ENCODE data around the gene LAMA4.

Gene LAMA4

DNA sequence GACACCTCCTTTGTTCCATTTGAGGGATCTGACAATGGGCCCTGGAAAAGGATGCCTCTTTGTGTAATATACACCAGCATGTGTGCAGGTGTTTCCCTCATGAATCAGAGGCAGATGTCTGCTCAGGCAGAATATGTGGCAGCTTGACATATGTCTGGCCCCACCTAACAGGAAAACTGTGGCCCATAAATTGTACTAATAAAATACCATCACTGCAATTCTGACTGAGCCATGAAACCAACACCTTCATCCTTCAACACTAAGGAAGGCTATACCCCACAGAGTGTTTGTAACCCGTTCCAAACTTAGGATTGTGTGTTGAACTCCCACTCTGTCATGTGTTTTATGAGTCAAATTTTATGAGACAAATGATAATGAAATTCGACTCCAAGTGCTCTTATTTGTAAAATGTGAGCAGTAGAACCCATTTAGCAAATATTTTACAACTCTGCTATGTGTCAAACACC is 22.7 kb downstream of the LAMA4 start:
- Histone ChIP-seq H3K36me3 (ENCODE audit: insufficient read depth, low read depth, low read length) (no peaks in the 10 kb centered on the region), H3K9me3 (ENCODE audit: insufficient read depth, low read depth, low read length) (no peaks in the 10 kb centered on the region), H3K27me3 (ENCODE audit: insufficient read depth, low read length) (no peaks in the 10 kb centered on the region), H3K27ac (ENCODE audit: low read length) (no peak overlapping the region), H3K4me1 (ENCODE audit: insufficient read depth, low read length) (peaks cover 3% of the 10 kb centered on the region; the same call in 1 of the 2 replicates), H3K9ac (ENCODE audit: low read depth, low read length) (no peak overlapping the region), H3K4me3 (ENCODE audit: low read length) (no peak overlapping the region)

DNA sequence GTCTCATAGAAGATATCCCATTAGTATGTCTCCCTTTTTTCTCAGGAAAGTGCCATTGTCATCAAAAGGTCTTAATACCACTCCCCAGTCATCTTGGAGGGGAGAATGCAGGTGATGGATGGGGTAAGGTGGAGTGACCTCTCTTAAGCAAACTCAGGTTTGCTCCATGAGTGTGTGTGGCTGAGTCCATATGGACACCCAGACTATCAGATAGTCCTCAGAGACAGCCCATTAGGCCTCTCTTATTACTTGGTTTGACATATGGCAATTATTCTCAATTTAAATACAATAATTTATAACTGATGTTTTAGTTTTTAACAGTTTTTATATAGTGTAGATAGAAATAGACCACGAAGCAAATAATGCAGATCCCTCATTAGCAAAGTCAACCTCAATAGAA is 23.2 kb downstream of the LAMA4 start:
- H3K4me1 ChIP-seq (ENCODE audit: insufficient read depth, low read length) = peaks cover 3% of the 10 kb centered on the region; the same call in 1 of the 2 replicates
- no peaks in the 10 kb centered on the region for H3K36me3 ChIP-seq (ENCODE audit: insufficient read depth, low read depth, low read length)
- no peaks in the 10 kb centered on the region for H3K9me3 ChIP-seq (ENCODE audit: insufficient read depth, low read depth, low read length)
- H3K4me3 ChIP-seq (ENCODE audit: low read length) = no peak overlapping the region
- no peak overlapping the region for H3K27ac ChIP-seq (ENCODE audit: low read length)
- H3K27me3 ChIP-seq (ENCODE audit: insufficient read depth, low read length) = no peaks in the 10 kb centered on the region
- no peak overlapping the region for H3K9ac ChIP-seq (ENCODE audit: low read depth, low read length)

DNA sequence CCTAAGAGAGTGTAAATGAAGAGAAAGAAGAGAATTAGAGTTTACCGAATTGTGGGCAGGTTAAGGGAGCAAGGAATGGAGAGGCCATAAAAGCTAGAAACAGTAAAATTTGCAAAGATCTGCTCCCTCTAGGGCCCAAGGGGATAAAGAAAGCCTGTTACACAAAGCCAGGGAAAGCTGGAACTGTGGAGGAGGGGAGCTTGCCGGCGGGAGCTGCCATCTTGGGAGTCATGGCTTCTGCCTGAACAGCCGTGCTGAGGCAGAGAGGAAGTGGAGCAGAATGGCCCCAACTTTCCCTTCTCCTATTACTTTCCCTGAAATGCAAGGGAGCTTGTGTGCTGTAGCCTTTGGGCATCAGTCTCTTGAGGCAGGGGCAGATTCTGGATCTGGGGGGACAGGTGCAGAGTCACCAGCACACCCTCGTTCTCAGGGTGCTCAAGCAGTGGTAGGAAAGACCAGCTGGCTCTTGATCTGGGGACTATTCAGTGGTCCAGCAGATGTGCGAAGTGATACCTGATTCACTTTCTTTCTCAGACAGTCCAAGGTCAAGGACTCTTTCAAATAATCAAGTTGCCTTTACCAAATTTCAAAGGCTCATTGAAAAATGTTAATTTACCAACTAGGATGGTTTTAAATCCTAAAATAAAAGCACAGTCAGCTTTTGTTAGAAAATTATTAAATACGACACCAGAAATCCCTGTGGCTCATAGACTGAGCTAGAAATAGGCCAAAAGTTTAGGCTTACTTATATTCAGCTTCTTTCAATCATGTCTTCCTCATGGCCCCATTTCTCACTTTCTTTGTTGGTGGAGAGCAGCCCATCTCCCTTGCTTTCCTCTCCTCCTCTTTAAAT is 25.7 kb downstream of the LAMA4 start:
- Histone ChIP-seq H3K27me3 (ENCODE audit: insufficient read depth, low read length) (no peaks in the 10 kb centered on the region), H3K27ac (ENCODE audit: low read length) (no peak overlapping the region), H3K4me3 (ENCODE audit: low read length) (no peak overlapping the region), H3K36me3 (ENCODE audit: insufficient read depth, low read depth, low read length) (no peaks in the 10 kb centered on the region), H3K4me1 (ENCODE audit: insufficient read depth, low read length) (peaks cover 3% of the 10 kb centered on the region; the same call in 1 of the 2 replicates), H3K9ac (ENCODE audit: low read depth, low read length) (no peak overlapping the region), H3K9me3 (ENCODE audit: insufficient read depth, low read depth, low read length) (no peaks in the 10 kb centered on the region)

DNA sequence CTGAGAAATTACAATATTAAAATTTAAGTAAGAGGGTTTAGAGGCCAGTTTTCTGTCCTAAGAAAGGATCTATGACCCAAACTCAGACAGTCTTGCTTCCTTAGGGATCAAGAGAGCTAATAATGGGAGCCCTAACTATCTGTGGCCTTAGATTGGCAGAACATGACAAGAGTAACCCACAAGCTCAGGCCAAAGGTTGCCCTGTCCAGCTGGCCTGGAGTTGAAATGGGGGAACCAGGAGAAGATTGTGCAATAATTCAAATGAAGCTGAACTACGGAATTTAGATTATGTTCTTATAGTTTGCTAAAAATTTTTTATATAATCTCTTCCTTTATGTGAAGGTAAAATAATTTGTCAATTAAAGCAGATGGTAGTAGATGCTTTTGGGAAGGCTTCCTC is 26.4 kb downstream of the LAMA4 start:
- no peak overlapping the region for H3K4me3 ChIP-seq (ENCODE audit: low read length)

DNA sequence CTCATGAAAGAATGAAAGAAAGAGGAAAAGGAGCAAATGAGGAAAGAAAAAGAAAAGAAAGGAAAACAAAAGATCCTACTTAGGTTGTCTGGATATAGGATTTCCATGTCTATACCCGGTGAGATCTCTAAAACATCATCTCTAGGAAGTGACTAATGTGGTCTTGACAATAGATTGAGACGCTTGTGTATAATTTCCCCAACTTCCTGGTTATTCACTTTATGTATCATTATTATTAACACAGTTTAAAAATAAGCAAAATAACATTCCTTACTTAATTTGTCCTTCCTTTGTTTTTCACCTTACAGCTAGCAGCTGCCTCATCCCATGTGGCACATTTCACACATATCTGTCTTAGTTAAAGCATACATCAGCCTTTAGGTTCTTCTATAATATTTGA is 27.0 kb downstream of the LAMA4 start:
- no peaks in the 10 kb centered on the region for H3K9me3 ChIP-seq (ENCODE audit: insufficient read depth, low read depth, low read length)
- H3K27me3 ChIP-seq (ENCODE audit: insufficient read depth, low read length) = no peaks in the 10 kb centered on the region
- peaks cover 3% of the 10 kb centered on the region; the same call in 1 of the 2 replicates for H3K4me1 ChIP-seq (ENCODE audit: insufficient read depth, low read length)

More for the DNA sequence above, 26.4 kb downstream of the LAMA4 start:
- Histone ChIP-seq H3K27ac (ENCODE audit: low read length) (no peak overlapping the region), H3K4me1 (ENCODE audit: insufficient read depth, low read length) (peaks cover 3% of the 10 kb centered on the region; the same call in 1 of the 2 replicates), H3K9ac (ENCODE audit: low read depth, low read length) (no peak overlapping the region), H3K9me3 (ENCODE audit: insufficient read depth, low read depth, low read length) (no peaks in the 10 kb centered on the region), H3K27me3 (ENCODE audit: insufficient read depth, low read length) (no peaks in the 10 kb centered on the region), H3K36me3 (ENCODE audit: insufficient read depth, low read depth, low read length) (no peaks in the 10 kb centered on the region)

DNA sequence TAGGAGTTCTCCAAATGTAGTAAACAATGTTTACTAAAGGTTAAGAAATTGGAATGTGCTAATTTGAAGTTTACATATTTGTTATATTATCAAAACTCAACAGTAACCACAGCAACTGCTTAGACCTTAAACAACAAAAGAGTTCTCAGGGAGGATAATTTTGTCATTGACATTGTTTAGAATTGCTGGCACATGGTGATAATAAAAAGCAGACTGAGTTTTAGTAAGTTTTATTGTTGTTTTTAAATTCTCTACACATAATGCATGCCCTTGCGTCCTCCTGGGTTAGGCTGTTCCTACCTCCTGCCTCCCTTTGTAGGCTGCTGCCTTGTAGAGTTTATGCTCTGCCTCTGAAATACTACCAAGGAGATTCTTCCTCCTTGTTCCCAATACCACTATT is 28.7 kb downstream of the LAMA4 start:
- Histone ChIP-seq H3K36me3 (ENCODE audit: insufficient read depth, low read depth, low read length) (no peaks in the 10 kb centered on the region), H3K27ac (ENCODE audit: low read length) (no peak overlapping the region), H3K27me3 (ENCODE audit: insufficient read depth, low read length) (no peaks in the 10 kb centered on the region), H3K9me3 (ENCODE audit: insufficient read depth, low read depth, low read length) (no peaks in the 10 kb centered on the region), H3K4me1 (ENCODE audit: insufficient read depth, low read length) (peaks cover 7% of the 10 kb centered on the region), H3K4me3 (ENCODE audit: low read length) (no peak overlapping the region), H3K9ac (ENCODE audit: low read depth, low read length) (no peak overlapping the region)

More for the DNA sequence above, 27.0 kb downstream of the LAMA4 start:
- Histone ChIP-seq H3K27ac (ENCODE audit: low read length) (no peak overlapping the region), H3K4me3 (ENCODE audit: low read length) (no peak overlapping the region), H3K36me3 (ENCODE audit: insufficient read depth, low read depth, low read length) (no peaks in the 10 kb centered on the region), H3K9ac (ENCODE audit: low read depth, low read length) (no peak overlapping the region)

DNA sequence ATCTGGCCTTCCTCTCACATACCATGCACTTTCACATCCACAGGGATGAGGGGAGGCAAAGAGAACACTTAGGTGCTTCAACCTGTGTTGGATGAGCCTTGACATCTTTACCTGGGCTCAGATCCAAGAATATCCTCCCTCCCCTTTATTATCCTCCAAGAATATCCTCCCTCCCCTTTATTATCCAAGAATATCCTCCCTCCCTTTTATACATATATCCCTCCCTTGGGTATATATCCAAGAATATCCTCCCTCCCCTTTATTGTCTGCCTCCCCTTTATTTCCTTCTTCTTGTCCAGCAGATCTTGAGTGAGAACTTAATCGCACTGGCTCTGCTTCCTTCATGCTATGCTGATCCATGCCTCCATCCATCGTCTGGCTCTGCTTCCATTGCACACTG is 30.3 kb downstream of the LAMA4 start:
- H3K9me3 ChIP-seq (ENCODE audit: insufficient read depth, low read depth, low read length) = no peaks in the 10 kb centered on the region
- H3K27me3 ChIP-seq (ENCODE audit: insufficient read depth, low read length) = no peaks in the 10 kb centered on the region
- no peak overlapping the region for H3K27ac ChIP-seq (ENCODE audit: low read length)
- H3K4me3 ChIP-seq (ENCODE audit: low read length) = no peak overlapping the region
- H3K4me1 ChIP-seq (ENCODE audit: insufficient read depth, low read length) = peaks cover 7% of the 10 kb centered on the region
- no peaks in the 10 kb centered on the region for H3K36me3 ChIP-seq (ENCODE audit: insufficient read depth, low read depth, low read length)
- H3K9ac ChIP-seq (ENCODE audit: low read depth, low read length) = no peak overlapping the region

DNA sequence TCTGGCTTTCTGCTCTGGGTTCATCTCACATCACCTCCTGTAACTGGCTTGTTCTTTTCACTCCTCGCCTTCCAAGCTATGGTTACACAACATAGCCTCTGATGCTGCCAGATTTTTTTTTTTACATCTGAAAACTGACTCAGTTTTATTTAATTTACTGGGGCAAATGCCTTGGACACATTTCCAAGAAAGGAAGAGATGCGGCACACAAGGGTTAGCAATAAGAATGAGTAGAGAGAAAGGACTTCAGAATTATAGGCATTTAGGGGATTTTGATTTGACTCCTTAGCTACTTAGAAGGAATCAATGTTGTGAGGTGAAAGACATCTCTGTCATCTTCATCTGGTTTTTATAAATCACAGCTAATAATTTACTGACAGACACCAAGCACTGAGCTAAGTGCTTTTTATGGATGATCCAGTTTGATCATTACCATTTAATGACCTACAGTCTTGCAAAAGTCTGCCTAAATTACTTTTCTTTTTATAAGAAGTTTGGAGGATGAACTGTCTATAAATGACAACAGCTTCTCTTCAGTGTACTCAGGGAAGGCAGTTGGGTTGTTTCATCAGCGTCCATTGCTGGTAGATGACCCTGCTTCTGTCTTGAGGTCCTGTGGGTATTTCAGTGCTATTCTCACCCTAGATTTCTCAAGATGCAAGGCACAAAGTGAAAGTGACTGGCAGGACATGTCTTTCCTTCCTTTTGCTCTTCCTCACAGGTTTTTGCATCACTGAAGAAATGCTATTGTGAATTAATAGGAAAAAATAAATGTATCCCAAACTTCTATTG is 31.1 kb downstream of the LAMA4 start:
- H3K4me1 ChIP-seq (ENCODE audit: insufficient read depth, low read length) = peaks cover 5% of the 10 kb centered on the region
- no peaks in the 10 kb centered on the region for H3K9me3 ChIP-seq (ENCODE audit: insufficient read depth, low read depth, low read length)
- H3K9ac ChIP-seq (ENCODE audit: low read depth, low read length) = no peak overlapping the region
- H3K36me3 ChIP-seq (ENCODE audit: insufficient read depth, low read depth, low read length) = no peaks in the 10 kb centered on the region
- no peak overlapping the region for H3K27ac ChIP-seq (ENCODE audit: low read length)
- H3K4me3 ChIP-seq (ENCODE audit: low read length) = no peak overlapping the region
- no peaks in the 10 kb centered on the region for H3K27me3 ChIP-seq (ENCODE audit: insufficient read depth, low read length)

DNA sequence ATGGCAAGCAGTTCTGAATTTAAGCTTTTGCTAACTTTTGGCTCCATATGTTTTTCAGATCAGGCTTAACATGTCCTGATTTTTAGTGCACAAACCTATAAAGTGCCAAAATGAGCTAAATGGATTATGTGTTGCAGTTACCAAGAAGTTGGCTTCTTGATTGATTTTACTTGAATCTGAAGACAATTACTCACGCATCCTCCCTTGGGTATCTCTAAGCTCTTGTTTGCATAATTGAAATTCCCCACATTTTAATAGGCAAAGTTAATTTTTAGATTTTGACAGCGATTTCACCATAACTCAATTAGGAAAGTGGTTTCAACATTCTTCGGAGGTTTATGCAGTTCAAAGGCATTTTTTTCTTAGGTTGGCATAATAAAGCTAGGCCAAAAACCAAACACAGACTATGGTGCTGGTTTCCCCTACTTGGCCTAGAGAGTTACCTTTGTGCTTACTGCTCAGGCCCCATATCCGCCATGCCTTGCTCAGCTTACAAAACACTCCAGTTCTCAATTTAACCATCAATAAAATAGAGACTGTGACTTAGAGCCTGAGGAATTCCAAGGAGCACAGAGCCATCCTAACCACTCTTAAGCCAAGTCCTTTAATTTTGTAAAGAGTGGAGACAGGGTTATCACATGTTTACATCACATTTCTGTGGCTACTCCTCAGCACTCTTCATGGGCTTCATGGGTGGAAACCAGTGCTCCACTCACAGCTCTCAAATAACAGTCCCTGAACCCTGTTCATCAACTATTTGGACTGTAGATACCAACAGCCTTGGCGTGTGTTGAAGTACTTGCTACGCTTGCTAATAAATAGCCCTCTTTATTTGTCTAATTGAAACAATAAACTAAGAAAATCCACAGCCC is 32.1 kb downstream of the LAMA4 start:
- Histone ChIP-seq H3K36me3 (ENCODE audit: insufficient read depth, low read depth, low read length) (no peaks in the 10 kb centered on the region), H3K4me1 (ENCODE audit: insufficient read depth, low read length) (peaks cover 3% of the 10 kb centered on the region; the same call in 1 of the 2 replicates), H3K4me3 (ENCODE audit: low read length) (no peak overlapping the region), H3K27ac (ENCODE audit: low read length) (no peak overlapping the region), H3K9me3 (ENCODE audit: insufficient read depth, low read depth, low read length) (no peaks in the 10 kb centered on the region), H3K9ac (ENCODE audit: low read depth, low read length) (no peak overlapping the region), H3K27me3 (ENCODE audit: insufficient read depth, low read length) (no peaks in the 10 kb centered on the region)

DNA sequence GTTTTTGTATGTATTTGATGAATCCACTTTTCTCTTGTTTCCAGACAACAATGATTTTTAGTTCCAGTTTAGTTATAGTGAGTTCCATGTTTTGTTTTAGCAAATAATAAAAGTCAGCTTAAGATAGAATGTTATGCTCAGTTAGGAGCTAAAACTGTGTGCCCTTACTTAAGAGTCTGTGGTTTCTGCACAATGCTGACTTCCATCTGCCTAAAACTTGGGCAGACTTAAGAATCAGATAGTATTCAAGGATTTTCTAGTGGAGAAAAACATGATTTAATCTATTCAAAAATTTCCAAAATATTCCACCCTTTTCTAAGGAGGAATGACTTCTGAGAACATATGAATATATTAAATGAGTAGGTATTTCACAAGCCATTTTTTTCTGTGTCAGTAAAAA is 32.8 kb downstream of the LAMA4 start:
- Histone ChIP-seq H3K9me3 (ENCODE audit: insufficient read depth, low read depth, low read length) (no peaks in the 10 kb centered on the region), H3K27ac (ENCODE audit: low read length) (no peak overlapping the region), H3K36me3 (ENCODE audit: insufficient read depth, low read depth, low read length) (no peaks in the 10 kb centered on the region), H3K4me3 (ENCODE audit: low read length) (no peak overlapping the region), H3K9ac (ENCODE audit: low read depth, low read length) (no peak overlapping the region), H3K4me1 (ENCODE audit: insufficient read depth, low read length) (peaks cover 7% of the 10 kb centered on the region; the same call in 1 of the 2 replicates), H3K27me3 (ENCODE audit: insufficient read depth, low read length) (no peaks in the 10 kb centered on the region)

DNA sequence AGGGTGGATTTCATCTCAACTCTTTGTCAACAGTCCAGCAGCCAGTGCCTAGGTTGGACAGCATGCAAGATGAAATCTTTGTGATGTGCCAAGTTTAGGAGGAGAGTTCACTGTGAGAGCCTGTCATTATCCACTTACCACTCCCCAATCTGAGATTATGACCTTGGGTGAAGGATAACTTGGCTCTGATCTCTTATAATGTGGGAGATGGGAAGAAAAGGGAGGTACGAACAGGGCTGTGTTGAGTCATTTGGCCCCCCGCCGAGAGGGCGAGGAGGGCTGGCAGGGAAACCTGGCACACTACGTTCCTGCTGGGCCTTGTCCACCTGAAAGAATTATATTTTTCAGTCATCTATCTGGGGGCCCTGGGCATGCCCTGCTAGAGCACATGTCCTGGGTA is 35.8 kb downstream of the LAMA4 start:
- H3K27ac ChIP-seq (ENCODE audit: low read length) = no peak overlapping the region
- no peak overlapping the region for H3K4me3 ChIP-seq (ENCODE audit: low read length)
- H3K9ac ChIP-seq (ENCODE audit: low read depth, low read length) = no peak overlapping the region
- H3K36me3 ChIP-seq (ENCODE audit: insufficient read depth, low read depth, low read length) = no peaks in the 10 kb centered on the region
- no peaks in the 10 kb centered on the region for H3K9me3 ChIP-seq (ENCODE audit: insufficient read depth, low read depth, low read length)
- H3K27me3 ChIP-seq (ENCODE audit: insufficient read depth, low read length) = no peaks in the 10 kb centered on the region
- peaks cover 23% of the 10 kb centered on the region for H3K4me1 ChIP-seq (ENCODE audit: insufficient read depth, low read length)
